ENCODE results near the gene ZNF414.
"Not testable (repeated sequence)": the region's sequence is repeated elsewhere in the genome, so short reads cannot be mapped to it uniquely, and the experiment has no call there.

Gene ZNF414

GRCh38 chr19:8513687-8514504, at the start of gene ZNF414:
TSS of gene ZNF414 (minus strand) at chr19:8514167. CDS start at chr19:8514046, 121 bp downstream.
- DNase-seq = peak; percentile 100

DNA sequence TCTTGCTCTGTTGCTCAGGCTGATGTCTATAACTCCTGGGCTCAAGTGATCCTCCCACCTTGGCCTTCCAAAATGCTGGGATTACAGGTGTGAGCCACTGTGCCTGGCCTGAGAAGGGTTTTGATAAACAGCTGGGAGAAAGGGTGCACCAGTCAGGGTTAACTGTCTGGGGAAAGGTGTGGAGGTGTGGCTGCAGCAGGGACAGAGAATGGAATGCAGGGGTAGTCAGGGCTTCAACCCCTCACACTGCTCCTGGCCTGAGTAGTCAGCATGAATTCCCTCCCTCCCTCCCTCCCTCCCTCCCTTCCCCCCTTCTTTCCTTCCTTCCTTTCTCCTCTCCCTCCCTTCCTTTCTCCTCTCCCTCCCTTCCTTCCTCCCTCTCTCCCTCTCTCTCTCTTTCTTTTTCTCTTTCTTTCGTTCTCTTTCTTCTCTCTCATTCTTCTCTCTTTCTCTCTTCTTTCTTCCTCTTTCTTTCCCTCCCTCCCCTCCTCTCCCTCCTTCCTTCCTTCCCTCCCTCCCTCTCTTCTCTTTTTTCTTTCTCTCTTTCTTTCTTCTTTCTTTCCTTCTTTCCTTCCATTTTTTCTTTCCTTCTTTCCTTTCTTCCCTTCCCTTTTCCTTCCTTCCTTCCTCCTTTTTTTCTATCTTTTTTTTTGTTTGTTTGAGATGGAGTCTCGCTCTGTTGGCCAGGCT, 47.3 kb upstream of the ZNF414 start:
- no peak for DNase-seq

DNA sequence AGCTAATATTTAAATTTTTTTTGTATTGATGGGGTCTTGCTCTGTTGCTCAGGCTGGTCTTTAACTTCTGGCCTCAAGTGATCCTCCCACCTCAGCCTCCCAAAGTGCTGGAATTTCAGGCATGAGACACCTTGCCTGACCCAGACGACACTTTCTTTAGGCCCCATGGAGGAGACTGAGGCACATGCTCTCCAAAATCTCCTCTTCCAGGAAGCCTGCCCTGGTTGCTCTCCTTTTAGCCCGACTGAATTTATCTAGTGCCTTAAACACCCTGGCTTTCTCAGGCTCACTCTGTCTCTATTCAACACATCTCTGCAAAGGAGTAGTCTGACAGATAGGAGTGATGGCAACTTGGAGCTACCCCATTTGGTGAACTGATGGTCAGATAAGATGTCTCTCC, 44.4 kb upstream of the ZNF414 start:
- no peak for DNase-seq

- no peak for DNase-seq
Measured at GRCh38 chr19:8557642-8558238, 43.8 kb upstream of the ZNF414 start.

DNA sequence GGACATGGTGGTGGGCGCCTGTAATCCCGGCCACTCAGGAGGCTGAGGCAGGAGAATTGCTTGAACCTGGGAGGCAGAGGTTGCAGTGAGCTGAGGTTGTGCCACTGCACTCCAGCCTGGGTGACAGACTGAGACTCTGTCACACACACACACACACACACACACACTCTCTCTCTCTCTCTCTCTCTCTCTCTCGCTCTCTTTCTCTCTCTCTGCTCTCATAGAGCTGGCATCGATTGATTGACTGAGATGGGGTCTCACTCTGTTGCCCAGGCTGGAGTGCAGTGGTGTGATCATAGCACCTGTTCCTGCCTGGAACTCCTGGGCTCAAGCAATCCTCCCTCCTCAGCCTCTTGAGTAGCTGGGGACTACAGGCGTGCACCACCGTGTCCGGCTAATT, 39.8 kb upstream of the ZNF414 start:
- not testable (repeated sequence) for DNase-seq

DNA sequence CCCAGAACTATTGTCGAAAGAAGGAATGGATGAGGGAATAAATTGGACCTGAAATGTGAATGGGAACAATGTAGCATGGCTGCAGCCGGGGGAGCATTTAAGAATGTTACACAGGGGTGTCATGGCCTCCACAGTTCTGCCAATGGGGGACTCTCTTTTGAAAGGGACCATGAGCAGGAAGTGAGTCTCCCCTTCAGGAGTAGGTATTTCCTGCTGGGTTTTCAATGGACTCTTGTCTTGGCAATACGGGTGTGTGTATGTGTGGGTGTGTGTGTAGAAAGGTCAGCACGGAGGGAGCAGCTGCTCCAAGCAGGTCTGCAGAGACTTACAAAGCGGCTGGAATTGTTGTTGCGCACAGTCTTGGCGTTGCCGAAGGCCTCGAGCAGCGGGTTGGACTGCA, 38.8 kb upstream of the ZNF414 start:
- no peak for DNase-seq

DNA sequence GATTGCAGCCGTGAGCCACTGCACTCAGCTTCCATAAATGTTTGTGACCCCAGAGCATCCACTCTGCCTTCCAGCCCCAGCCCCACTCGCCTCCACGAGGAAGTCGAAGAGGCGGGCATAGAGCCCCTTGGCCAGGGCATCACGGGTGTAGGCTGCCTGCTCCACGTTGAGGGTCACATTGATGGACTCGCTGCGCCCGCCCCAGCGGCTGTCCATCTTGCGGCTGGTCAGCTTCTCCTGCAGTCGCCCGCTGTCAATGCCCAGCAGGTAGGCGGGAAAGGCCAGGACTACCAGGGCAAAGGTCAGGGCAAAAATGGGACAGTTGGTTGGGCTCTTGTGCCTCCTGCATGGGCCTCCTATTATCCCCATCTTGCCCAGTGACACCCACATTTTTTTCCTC, 36.1 kb upstream of the ZNF414 start:
- DNase-seq = no peak

GRCh38 chr19:8545743-8546142, 31.8 kb upstream of the ZNF414 start:
- DNase-seq = no peak

DNA sequence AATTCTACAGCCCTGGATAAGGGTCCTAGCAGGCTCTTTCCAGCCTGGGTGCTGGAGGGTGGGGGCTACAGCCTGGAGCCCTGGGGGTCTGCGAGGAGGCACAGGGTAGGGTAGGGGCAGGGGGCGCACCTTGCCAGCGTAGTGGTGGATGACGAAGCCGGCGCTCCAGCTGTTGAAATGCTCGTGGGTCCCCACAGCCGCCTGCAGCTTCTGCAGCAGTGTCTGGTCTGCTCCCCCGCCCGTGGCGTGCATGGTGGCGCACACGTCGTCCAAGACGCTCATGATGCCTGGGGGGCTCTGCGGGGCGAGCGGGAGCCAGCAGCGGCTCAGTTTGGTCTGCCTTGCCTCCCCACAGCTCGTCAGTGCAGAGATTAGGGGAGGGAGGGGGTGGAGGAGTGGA, 30.2 kb upstream of the ZNF414 start:
- DNase-seq = no peak

DNA sequence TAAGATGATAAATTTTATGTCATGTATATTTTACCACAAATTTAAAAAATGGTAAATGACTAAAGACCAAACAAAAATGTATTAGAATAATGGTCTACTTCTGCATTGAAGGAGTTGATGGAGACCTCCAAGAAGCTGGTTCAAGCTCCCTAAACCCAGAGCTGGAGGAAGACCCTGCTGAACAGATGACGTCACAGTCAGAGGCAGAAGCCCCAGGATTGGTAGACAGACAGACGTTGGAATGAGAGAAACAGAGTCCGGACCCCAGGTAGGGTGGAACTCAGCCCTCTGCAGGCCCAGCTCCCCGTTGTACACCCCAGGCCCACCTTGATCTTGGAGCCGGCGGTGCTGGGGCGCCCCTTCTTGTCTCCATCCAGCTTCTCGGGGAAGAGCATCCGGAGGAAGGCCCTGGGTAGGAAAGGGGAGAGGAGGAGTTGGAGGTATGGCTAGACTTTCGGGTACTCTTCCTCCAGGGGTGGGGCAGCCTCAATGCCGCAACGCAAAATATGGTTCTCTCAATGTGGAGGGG, 25.7 kb upstream of the ZNF414 start:
- DNase-seq = no peak

GRCh38 chr19:8537099-8537498, 23.1 kb upstream of the ZNF414 start:
- DNase-seq = no peak

DNA sequence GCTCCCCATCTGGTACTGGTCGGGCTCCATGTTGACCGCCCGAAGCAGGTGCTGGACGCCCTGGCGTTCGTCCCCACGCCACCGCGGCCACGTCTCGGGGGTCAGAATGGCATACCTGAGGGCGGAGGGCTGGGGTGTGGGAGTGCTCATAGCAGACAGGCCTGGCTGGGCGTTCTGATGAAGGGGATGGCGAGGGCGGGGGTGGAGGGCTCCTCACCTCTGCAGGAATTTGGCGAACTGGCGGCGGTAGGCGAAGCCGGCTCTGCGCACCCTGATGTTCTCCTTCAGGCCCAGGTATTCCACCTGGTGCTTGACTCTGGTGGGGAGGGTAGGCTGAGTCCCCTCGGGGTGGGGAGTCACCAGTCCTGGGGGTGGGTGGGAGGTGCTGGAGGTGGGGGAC, 22.3 kb upstream of the ZNF414 start:
- DNase-seq = no peak

- DNase-seq = no peak
Measured at GRCh38 chr19:8532225-8532624, 18.3 kb upstream of the ZNF414 start.

GRCh38 chr19:8531470-8531869, 17.5 kb upstream of the ZNF414 start:
- DNase-seq = no peak

DNA sequence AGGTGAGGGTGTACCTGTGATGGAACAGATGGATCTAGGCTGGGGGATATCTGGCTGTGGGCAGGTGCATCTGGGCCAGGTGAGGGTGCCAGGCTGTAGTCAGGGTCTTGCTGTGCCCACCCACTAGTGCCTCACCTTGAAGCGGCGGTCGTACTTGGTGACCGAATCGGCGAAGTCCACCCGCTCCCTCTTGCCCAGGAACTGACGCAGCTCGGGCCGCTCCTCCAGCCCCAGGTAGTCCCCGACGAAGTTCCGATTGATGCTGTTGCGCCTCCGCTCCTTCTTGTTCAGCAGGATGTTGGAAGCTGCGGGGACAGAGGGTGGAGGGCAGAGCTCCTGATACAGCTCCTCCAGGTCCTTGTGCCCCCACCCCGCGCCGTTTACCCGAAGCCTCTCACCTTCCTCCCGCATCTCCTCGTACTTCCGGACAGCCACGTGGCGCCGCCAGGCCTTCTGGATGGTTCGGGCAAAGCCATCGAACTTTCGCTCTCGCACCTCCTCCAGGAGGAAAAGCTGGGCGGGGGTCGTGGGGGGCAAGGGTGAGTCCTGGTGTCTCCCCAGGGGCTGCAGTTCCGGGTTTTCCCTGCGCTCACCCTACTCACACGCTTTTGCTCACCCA, 16.2 kb upstream of the ZNF414 start:
- no peak for DNase-seq

DNA sequence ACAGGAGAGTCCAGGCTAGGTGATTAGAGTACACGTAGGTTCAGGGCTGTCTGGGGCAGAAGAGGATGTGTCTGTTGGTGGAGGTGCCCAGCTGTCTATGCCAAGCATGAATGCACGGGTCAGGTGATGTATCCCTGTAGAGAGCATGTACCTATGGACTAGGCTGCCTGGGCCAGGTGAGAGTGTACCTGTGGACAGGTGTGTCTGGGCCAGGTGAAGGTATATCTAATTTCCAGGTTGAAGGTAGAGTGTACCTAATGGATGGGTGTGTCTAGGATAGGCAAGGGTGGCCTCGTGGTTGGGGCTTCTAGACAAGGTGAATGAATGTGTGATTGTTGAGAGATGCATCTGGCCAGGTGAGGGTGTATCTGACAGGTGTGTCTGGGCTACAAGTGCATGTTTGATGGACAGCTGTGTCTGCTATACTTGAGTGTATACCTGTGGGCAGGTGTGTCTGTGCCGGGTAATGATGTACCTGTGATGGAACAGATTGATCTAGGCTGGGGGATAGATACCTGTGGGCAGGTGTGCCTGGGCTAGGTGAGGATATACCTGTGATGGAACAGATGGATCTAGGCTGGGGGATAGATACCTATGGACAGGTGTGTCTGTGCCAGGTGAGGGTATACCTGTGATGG, 15.5 kb upstream of the ZNF414 start:
- DNase-seq = no peak

DNA sequence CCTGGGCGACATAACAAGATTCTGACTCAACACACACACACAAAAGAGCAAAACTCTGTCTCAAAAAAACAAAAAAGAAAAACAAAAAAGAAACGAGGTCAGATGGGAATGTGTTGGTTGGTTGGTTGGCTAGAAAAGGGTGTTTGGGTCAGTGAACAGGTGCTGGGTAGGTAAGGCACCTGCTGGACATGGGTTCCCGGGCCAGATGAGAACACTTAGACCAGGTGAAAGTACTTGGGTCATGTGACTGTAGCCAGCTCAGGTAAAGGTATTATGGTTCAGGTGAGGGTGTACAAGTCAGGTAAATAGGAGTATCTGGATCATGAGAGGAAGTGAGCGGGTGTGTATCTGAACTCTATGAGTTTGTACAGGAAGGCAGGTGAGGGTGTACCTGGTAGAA, 14.5 kb upstream of the ZNF414 start:
- DNase-seq = no peak

DNA sequence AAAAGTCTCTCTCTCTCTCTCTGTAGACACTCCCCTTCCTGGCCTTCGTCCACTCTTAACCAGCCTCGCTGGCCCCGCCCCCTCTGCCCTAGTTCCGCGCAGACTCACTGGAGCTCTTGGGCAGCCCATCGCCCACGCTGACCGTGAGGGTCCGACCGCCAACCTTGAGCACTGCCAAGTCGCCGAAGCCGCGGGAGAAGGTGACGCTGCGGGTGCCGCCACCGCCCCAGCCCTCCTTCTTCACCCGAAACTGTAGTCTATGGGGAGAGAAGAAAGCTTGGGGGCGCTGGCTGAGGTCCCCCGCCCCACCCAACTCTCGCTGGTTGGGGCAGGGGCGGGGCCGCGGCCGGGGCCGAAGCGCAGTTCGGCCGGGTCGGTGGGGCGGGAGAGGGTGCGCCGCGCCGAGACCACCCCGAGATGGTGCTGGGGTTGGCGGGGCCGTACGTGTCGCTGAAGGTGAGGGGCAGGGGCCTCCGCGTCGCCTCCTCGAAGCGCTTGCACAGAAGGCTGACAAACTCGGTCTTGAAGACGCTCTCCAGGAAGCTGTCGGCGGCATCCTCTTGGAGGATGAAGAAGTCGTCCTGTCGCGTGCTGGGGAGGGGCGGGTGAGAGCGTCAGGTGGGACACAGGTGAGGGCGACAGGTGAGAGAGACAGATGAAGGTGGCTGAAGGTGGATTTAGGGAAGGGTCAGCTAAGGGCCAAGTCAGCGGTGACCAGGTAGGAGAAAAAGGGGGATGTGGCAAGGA, 12.6 kb upstream of the ZNF414 start:
- peak; percentile 95 for DNase-seq

- no peak for DNase-seq
Measured at GRCh38 chr19:8525401-8525684, 11.4 kb upstream of the ZNF414 start.

DNA sequence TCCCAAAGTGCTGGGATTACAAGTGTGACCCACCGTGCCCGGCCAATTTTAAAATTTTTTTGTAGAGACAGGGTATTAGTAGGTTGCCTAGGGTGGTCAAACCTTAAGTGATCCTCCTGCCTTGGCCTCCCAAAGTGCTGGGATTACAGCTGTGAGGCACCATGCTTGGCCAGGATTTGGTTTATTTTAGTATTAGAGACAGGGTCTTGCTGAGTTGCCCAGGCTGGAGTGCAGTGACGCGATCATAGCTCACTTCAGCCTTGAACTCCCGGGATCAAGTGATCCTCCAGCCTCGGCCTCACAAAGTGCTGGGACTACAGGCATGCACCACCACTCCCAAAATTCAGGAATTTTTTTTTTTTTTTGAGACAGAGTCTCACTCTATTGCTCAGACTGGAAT, 5.4 kb upstream of the ZNF414 start:
- DNase-seq = no peak

DNA sequence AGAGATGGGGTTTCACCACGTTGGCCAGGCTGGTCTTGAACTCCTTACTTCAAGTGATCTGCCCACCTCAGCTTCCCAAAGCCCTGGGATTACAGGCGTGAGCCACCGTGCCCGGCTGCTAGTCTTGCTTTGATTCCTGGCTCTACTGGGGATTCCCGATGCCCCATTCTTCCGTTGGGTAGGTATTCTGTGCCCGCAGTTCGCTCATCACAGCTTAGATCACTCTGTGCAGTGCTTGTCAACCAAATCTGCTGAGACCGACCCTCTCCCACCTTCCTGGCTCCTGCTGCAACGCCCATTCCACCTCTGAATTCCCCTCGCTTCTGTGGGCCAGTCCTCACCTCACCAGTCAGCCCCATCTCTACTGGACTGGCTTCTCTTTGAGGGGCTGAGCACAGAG, 4.6 kb upstream of the ZNF414 start:
- no peak for DNase-seq

Measured in retina (tissue), 1 donor.